GM18907 (cell line): ENCODE data around the gene LKAAEAR1.

Experiments used
- ATAC-seq: cut with Tn5 transposase; IDR thresholded peaks from one replicate; pipeline ENCODE4 v1.9.1; 2021; ENCODE audit warnings: mild to moderate bottlenecking, moderate library complexity; ENCODE audit not compliant: unreplicated experiment

The LKAAEAR1 gene

DNA sequence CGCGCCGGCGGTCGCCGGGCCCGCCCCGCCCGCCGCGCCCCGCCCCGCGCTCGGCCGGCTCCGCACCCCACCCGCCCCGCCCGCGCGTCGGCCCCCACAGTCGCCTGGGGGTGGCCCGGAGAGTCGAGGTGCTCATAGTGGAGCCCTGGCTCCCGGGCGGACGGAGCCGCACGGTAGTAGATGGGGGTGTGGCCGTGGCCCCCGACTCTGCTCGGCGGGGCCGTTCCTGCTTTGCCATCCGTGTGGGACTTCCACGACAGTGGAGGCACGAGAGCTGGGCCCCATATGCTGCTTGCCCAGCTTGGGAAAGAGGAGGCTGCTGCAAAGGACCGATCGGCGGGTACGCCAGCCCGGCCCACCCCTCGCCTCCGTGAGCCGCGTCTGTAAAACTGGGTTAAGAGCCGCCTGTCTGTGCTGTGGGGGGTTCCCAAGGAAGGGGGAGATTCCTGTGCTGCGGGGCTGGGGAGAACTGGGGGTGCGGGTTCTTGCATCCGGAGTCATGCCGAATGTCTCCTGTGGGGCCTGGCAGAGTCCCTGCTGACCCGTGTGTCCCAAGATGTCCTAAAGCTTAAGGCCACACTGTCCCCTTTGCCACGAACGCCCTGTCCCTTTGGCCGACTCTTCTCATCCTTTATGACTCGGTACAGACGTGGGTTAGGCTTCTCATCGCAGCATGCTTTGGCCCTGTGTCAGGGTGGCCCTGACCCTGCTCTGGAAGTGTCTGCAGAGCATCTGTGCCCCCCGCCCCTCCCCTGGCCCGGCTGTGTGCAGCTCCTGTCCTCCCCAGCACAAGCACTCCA, 4.0 kb downstream of the LKAAEAR1 start, which contains the start of gene OPRL1:
OPRL1 (plus strand) TSS at position 70 of the 800 bp plus-strand sequence. CDS start 12,639 bp downstream, outside the sequence.
- ATAC-seq, result no peak

DNA sequence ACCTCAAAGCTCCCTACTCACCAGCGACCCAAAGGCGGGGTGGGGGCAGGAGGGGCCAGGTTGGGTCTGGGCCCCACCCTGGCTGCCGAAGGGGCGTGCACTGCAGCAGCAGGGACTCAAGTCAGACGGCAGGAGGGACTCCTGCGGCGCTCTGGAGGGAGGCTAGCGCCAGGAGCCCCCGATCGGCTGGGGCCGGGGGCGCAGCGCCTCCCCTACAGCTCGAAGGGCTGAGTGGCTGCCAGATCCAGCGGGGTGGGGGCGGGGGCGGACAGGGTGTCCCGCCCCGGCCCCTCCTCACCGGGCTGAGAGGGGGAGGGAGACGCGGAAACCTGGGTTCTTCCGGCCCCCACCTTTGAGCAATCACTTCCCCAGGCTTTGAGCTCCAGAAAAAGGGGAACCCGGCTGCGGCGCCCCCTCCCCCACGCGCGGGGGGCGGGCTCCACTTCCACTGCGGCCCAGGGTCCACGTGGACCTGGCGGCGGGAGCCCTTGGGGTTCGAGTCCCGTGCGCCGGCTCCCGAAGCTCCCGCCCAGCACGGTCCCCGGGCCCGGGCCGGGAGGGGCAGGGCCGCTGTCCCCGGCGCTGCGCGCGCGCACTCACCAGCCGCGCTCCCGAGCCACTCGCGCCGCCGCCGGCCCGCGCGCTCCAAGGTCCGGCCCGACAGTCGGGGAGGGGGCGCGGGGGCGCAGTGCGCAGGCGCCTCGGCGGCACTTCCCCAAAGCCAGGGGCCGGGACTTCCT, 4.8 kb downstream of the LKAAEAR1 start, which contains the start of gene RGS19:
RGS19 (minus strand) TSS at position 246 of the 740 bp plus-strand sequence. CDS start 2,632 bp downstream, outside the sequence.
- ATAC-seq, result peak; percentile 36

DNA sequence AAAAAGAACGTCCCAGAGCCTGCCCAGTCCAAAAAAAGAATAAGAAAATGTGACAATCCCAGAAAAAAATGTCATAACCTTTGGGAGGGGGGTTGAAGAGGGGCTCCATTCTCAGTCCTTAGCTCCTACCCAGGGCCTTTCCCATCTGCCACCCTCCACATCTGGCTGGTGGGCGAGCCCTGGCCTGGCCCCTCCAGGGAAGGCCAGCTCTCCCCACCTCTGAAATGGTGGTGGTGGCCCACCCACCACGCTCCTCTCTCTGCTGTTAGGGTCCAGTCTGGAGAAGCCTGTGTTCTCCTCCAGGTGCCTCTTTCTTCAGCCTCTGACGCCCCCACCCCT, 5.3 kb downstream of the LKAAEAR1 start:
- no peak for ATAC-seq

DNA sequence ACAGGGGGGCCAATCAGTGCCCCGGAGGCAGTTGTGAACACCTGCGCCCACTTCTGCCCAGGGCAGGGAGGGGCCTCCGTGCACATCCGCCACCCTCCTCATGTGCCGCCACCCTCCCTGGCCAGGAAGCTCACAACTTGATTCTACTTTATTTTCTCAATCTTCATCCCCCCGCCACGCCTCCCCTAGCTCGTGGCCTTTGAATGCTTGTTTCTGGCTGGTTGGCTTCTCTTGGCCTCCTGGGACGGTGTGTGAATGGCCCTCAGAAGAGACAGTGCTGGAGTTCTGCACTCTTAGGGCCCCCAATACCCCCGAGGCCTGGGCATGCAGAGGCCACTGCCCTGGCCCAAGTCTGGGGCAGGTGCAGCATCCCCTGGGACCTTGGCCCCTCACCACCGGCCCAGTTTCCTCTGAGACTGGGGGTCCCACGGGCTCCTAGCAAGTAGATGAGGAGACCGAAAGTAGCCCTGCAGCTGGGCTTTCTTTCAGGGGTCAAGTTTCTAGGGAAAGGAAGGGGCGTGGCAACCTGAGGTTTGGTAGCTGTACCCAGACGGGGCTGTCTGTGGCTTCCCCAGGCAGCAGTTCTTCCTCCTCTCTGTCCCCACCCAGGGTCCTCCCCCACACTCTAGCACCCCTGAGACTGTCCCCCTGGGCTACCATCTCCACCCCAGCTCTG, 6.2 kb downstream of the LKAAEAR1 start:
- ATAC-seq, result peak; percentile 28

DNA sequence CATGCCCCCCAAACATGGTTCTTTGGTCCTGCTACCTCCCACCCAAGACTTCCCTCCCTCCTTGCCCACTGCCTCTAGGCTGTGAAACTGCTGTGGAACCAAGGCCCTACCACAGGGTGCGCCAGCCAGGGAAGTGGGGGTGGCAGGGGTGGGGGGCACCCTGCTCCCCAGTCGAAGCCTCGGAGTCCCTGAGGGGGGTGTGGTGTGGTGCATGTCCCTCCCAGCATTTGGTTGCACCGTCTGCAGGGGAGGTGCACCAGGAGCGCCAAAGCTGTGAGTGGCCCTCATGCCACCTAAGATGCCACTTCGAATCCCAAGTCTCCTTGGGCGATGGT, 6.7 kb downstream of the LKAAEAR1 start:
- peak; percentile 3 for ATAC-seq

DNA sequence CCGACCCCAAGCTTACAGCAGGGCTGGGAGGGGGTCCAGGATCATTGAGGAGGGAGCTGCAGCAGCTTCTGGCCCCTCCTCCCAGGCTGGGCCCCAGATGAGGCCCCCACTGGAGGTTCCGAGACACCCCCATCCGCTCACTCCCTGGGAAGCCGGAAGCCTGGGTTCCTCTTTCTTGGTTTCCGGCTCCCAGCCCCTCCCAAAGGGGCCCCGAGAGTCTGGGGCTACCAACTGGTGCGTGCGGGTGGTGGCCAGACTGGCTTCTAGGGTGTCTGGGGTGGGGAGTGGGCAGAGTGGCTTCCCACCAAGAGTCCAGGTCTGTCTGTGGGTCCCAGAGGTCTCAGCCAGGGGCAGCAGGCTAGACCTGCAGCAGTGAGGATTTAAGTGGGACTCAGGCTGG, 7.1 kb downstream of the LKAAEAR1 start:
- ATAC-seq, result no peak

DNA sequence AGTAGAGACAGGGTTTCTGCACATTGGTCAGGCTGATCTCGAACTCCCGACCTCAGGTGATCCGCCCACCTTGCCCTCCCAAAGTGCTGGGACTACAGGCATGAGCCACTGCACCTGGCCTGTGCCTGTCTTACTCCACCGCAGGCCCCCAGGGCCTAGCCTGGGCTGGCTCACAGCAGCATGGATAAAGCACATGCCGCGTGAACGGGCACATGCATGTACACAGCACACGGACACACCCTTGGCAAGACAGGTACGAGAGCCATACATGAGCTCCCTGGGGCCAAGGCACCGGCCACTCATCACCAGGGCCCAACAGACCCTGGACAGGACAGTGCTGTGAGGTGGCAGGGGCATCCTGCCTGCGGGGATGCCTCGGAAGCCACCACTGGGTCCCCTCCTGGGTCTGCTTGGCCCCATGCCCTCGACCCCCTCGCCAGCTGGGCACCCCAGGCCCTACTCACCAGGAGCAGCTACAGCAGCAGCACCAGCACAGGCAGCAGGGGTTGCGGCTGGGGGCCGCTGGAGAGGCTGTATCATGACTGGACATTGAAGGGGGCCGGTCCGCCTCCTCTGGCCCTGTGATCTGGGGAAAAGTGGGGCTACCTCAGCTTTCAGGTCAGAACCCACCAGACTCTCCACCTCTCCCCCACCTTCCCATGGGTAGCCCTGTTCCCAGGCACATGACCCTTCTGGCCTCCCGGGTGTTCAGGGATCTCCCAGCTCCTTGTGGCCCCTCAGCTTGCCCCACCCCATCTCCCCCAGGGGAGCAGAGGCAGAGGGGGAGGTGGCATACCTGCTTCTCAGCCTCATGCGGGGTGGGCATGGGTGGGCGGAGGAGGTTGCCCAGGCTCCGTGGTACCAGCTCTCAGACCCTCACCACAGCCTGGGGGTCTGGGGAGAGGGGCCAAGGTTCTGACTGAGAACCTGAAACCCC, 7.9 kb downstream of the LKAAEAR1 start:
- ATAC-seq, result no peak

DNA sequence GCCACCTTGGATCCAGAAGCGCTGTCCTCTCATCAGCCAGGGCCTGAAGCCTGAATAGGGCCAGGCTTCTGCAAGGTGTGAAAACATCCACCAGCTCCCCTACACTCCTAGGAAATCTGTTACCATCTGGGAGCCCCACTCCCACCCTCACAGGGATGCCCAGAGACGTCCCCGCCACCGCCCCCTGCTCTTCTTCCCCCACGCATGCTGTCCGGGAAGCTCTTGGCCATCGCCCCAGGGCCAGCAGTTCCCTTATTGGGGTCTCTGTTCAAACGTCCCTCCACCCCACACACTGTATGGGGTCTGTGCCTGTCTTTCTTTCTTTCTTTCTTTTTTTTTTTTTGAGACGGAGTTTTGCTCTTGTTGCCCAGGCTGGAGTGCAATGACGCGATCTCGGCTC, 8.6 kb downstream of the LKAAEAR1 start:
- ATAC-seq, result no peak

DNA sequence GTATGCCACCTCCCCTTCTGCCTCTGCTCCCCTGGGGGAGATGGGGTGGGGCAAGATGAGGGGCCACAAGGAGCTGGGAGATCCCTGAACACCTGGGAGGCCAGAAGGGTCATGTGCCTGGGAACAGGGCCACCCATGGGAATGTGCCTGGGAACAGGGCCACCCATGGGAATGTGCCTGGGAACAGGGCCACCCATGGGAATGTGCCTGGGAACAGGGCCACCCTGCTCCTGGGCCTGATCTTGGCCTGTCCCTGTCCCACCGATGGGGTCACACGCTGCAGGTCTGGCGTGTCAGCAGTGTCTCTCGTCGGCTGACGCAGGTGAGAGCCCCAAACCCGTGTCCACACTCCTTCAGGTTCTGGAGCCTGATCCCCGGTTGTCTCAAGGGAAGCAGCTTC, 9.2 kb downstream of the LKAAEAR1 start:
- no peak for ATAC-seq

DNA sequence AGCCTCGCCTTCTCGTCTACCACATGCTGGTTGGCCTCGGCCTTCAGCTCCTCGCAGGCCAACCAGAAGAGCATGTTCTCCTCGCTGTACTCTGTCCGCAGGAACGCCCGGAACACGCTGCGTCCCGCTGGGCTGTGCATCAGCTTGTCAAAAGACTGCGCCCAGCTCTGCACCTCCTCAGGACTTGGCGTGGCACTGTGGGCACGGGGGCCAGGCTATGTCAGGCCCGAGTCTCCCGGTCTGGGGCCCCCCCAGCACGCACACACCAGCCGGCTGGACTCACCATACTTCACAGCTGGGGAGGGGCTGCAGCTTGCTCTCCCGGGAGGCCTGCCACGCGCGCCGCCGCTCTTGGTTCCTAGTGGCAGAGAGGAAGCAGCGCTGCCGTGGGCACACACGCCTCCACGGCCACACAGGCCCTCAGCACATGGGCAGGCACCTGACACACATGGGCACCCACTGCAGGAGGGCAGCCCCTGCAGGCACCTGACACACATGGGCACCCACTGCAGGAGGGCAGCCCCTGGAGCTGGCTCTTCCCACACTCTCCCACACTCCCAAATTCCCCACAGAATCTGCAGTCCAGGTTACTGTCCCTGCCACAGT, 9.9 kb downstream of the LKAAEAR1 start:
- ATAC-seq, result no peak

DNA sequence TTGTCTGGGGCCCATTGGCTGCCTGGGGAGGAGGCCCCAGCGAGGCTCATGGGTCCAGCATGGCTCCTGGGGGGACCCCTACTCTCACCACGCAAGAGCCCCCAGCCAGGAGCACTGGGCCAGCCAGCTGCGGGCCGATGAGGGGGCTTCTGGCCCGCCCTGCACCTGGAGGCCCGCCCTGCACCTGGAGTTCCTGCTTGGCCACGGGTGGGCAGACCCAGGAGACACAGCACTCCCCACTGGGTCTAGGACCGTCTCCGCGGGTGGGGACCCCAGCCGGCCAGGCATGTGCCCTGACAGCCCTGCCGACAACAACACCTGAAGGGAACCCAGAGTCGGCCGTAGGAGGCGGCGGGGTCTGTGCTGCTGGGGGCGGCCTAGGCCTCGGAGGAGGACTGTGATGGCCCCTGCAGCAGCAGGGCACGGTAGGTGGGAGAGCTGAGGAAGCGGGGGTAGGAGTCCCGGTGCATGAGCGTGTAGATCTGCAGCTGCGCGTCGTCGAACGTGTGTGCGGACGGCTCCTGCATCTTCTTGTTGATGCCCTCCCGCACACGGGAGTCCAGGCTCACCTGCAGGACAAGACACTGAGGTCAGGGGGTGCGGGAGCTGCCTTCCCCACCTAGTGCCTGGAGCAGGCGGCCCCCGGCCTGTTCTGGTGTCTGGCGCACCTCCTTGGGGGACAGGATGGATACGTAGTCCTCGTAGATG, 10.6 kb downstream of the LKAAEAR1 start:
- ATAC-seq, result no peak

DNA sequence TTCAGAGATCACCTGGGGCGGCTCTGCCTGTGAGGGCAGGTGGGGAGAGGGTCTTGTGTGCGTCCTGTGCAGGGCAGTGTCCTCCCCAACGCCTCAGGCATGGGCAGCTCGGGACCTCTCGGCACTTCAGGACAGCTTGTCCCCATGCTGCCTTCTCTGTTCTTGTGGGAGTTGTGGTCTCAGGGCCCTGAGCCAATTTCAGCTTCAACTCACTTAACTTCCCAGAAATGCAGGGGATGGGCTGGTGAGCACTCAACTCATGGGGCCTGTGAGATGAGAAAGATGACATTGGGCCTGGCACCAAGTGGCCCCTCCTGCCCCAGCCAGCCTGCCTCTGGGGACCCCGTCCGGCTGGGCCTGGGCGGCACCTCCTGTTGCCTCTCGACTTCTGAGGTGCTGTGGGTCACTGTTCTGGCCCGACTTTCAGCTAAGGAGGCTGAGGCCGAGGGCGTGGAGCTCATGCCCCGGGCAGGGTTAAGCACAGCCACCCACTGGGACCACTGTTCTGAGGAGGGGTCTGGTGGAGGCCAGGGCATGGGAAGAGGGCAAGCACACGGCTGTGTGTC, 11.6 kb downstream of the LKAAEAR1 start:
- no peak for ATAC-seq

DNA sequence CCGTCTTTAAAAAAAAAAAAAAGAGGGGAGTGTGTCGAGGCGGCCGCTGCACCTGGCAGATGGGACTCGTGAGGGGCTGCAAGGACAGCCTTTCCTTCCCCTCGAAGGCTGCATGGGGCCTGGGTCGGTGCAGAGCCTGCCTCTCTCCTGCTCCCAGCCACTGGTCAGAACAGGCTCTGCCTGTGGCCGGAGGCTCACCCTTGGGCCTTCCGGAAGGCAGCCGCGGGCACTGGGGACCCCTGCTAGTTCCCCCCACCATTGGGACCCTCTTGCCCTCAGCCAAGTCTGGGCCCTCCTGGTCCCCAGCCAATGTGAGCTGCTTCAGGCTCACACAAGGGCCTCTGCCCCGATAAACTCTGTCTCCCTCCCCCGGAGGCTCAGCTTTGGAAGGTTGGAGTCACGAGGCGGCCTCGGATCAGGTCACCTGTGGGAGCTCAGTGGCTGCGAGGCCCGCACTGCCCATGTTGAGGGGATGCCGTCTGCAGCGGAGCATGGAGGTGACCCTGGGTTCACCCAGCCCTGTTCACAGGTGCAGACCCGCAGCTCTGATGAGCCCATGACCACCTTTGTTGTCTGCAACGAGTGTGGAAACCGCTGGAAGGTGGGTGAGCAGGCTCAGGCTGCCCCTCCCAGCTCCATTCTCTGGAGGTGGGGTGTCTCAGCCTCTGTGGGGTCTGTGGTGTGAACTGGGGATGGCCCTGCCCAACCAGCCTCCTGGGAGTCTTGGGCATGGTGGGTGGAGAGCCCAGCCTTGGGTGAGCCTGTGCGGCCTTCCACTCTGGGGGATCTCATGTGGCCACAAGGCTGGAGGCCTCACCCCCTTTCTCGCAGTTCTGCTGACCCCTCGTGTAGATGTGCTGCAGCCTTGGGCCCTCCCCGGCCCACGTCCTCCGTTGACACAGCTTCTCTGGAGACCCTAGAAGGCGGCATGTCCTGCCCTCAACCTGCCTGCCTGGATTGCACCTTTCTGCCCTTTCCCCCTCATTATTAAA, 12.6 kb downstream of the LKAAEAR1 start:
- no peak for ATAC-seq

DNA sequence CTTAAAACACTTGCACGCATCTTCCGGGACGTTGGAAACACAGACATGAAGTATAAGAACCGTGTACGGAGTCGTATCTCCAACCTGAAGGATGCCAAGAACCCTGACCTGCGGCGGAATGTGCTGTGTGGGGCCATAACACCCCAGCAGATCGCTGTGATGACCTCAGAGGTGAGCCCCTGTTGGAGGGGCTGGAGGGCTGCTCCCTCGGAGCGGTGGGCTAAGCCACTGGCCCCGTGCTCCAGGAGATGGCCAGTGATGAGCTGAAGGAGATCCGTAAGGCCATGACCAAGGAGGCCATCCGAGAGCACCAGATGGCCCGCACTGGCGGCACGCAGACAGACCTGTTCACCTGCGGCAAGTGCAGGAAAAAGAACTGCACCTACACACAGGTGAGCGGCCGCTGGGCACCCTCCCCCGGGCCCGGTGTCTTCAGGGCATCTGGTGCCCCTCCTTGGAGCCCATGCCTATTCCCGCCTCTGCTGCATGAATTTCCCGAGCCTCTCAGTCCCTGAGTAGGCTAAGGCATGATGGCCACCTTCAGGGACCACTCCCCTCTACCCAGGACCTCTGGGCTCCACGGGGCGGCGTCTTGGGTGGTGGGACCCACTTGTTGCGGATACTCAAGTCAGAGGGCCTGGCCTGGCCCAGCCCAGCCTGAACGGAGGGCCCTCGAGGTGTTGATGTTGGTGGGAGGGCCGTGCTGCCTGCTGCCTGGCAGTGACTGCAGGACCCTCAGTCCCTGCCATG, 13.8 kb downstream of the LKAAEAR1 start:
- no peak for ATAC-seq

DNA sequence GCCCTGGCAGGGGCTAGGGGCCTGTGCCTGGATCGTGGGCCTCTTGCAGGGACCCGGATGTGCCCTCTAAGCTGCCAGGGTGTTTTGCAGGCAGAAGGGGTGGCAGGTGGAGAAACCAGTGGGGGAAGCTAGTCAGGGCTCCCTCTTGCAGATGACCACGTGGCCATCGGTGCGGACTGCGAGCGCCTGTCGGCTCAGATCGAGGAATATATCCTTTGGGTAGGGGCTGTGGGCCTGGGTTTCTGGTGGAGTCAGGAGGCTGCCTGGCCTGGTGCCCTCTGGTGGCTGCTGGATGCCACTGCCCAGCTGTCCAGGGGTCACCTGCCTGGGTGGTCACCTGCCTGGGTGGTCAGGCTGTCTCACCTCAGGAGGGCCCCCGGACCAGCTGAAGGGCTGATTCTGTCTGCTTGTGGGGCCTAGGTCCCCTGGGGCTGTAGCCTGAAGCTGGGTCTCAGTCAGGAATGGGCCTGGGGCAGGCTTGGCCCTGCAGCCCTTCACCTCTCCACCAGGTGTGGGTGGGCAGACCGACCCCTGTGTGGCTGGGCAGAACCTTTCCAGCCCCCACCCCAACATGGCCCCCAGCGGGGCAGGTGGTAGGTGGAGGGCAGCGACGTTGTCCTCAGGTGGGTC, 14.5 kb downstream of the LKAAEAR1 start:
- no peak for ATAC-seq

DNA sequence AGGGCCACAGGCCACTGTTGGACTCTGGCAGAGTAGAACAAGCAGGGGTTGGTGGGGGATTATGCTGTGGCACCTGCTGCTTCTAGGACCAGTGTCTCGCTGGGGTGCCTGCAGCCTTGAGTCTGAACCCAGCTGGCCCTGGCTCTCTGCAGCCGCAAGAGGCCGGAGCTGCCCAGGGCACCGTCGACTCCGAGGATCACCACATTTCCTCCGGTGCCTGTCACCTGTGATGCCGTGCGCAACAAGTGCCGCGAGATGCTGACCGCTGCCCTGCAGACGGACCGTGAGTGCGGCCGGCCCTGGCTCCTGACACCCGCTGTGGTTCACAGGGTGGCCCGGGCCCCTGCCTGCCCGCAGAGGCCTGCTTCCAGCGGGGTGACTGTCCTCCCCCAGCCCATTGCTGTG, 15.0 kb downstream of the LKAAEAR1 start:
- no peak for ATAC-seq
